ENCODE results near the gene POLA2.
A peak's percentile ranks its signal among the peaks of the same experiment; 100 is the strongest.

The POLA2 gene

GRCh38 chr11:65225279-65226102 lies 36.3 kb upstream of the POLA2 start:
- H3K4me2 ChIP-seq (ENCODE audit: low read length): peak overlapping the region; percentile 94
- peaks cover 0 to 3% of the 10 kb centered on the region in 2 experiments for H3K36me3 ChIP-seq (ENCODE audit: control insufficient read depth in 1 of 2, insufficient read depth in 2 of 2, low read length in 2 of 2)
- peak overlapping the region; percentile 79 for H3K14ac ChIP-seq (ENCODE audit: low read length)
- H3K9me3 ChIP-seq (ENCODE audit: insufficient read depth, low read depth, low read length): peaks cover 3% of the 10 kb centered on the region
- H3K4ac ChIP-seq (ENCODE audit: low read depth, low read length): peak overlapping the region; percentile 82
- H2BK5ac ChIP-seq (ENCODE audit: low read depth, low read length, poor library complexity): peak overlapping the region; percentile 5
- peak overlapping the region; percentile 33 for H4K91ac ChIP-seq (ENCODE audit: low read depth, low read length)
- H3K79me1 ChIP-seq (ENCODE audit: low read length): peaks cover 9% of the 10 kb centered on the region
- peak overlapping the region; percentile 89 for H4K12ac ChIP-seq (ENCODE audit: low read depth, low read length)
- H3K27me3 ChIP-seq (ENCODE audit: insufficient read depth, low read length): no peaks in the 10 kb centered on the region
- H3K18ac ChIP-seq (ENCODE audit: low read length): peak overlapping the region; percentile 4
- peak overlapping the region; percentile 81 for H2BK120ac ChIP-seq (ENCODE audit: insufficient read depth, low read length, poor library complexity)
- peak overlapping the region; percentile 28 for H2AFZ ChIP-seq (ENCODE audit: insufficient read depth, low read length, poor library complexity)
- H3K4me1 ChIP-seq (ENCODE audit: control insufficient read depth in 1 of 2, insufficient read depth in 2 of 2, low read length in 2 of 2): peaks cover 12 to 13% of the 10 kb centered on the region in 2 experiments
- H2BK12ac ChIP-seq (ENCODE audit: low read length): peak overlapping the region; percentile 39
- peak overlapping the region; percentile 97 for H4K8ac ChIP-seq (ENCODE audit: low read depth, low read length)
- H3K23ac ChIP-seq (ENCODE audit: low read length): no peak overlapping the region
- no peak overlapping the region for H3K9ac ChIP-seq (ENCODE audit: low read length)
- H2AK5ac ChIP-seq (ENCODE audit: low read length): peak overlapping the region; percentile 3
- H3K4me3 ChIP-seq (ENCODE audit: low read depth, low read length): peak overlapping the region; percentile 58
- no CpG with 5 or more reads among the region's 42 CpGs for WGBS (ENCODE audit: extremely low coverage, insufficient coverage, insufficient read length)
- H3K79me2 ChIP-seq (ENCODE audit: control insufficient read depth, insufficient read depth, low read length, poor library complexity): peaks cover 2% of the 10 kb centered on the region
- H3K27ac ChIP-seq (ENCODE audit: low read depth, low read length): peak overlapping the region; percentile 30
- peak; percentile 51 to 66 for DNase-seq

GRCh38 chr11:65226103-65226442 lies 35.7 kb upstream of the POLA2 start:
- Histone ChIP-seq H3K9me3 (ENCODE audit: insufficient read depth, low read depth, low read length) (peaks cover 2% of the 10 kb centered on the region), H3K23ac (ENCODE audit: low read length) (no peak overlapping the region), H3K18ac (ENCODE audit: low read length) (peak overlapping the region; percentile 32), H3K4ac (ENCODE audit: low read depth, low read length) (no peak overlapping the region), H2BK5ac (ENCODE audit: low read depth, low read length, poor library complexity) (peak overlapping the region; percentile 5), H3K36me3 (ENCODE audit: control insufficient read depth in 1 of 2, insufficient read depth in 2 of 2, low read length in 2 of 2) (peaks cover 0 to 3% of the 10 kb centered on the region in 2 experiments), H2BK12ac (ENCODE audit: low read length) (no peak overlapping the region), H4K8ac (ENCODE audit: low read depth, low read length) (peak overlapping the region; percentile 97), H2AFZ (ENCODE audit: insufficient read depth, low read length, poor library complexity) (peak overlapping the region; percentile 28), H3K9ac (ENCODE audit: low read length) (no peak overlapping the region), H3K27me3 (ENCODE audit: insufficient read depth, low read length) (no peaks in the 10 kb centered on the region), H2BK120ac (ENCODE audit: insufficient read depth, low read length, poor library complexity) (peak overlapping the region; percentile 81), H3K14ac (ENCODE audit: low read length) (no peak overlapping the region), H4K12ac (ENCODE audit: low read depth, low read length) (peak overlapping the region; percentile 32), H3K27ac (ENCODE audit: low read depth, low read length) (peak overlapping the region; percentile 30), H3K4me1 (ENCODE audit: control insufficient read depth in 1 of 2, insufficient read depth in 2 of 2, low read length in 2 of 2) (peaks cover 12 to 13% of the 10 kb centered on the region in 2 experiments), H2AK5ac (ENCODE audit: low read length) (no peak overlapping the region), H4K91ac (ENCODE audit: low read depth, low read length) (peak overlapping the region; percentile 33), H3K4me2 (ENCODE audit: low read length) (peak overlapping the region; percentile 94), H3K79me1 (ENCODE audit: low read length) (peaks cover 9% of the 10 kb centered on the region), H3K4me3 (ENCODE audit: low read depth, low read length) (no peak overlapping the region), H3K79me2 (ENCODE audit: control insufficient read depth, insufficient read depth, low read length, poor library complexity) (peaks cover 2% of the 10 kb centered on the region)
- no CpG with 5 or more reads among the region's 7 CpGs for WGBS (ENCODE audit: extremely low coverage, insufficient coverage, insufficient read length)
- no peak for DNase-seq

GRCh38 chr11:65227879-65228278 lies 33.9 kb upstream of the POLA2 start:
- H3K4me3 ChIP-seq (ENCODE audit: low read depth, low read length): no peak overlapping the region
- H3K4me2 ChIP-seq (ENCODE audit: low read length): no peak overlapping the region
- no peak overlapping the region for H2BK12ac ChIP-seq (ENCODE audit: low read length)
- H3K14ac ChIP-seq (ENCODE audit: low read length): no peak overlapping the region
- H3K27ac ChIP-seq (ENCODE audit: low read depth, low read length): no peak overlapping the region
- H3K18ac ChIP-seq (ENCODE audit: low read length): no peak overlapping the region
- H3K36me3 ChIP-seq (ENCODE audit: control insufficient read depth in 1 of 2, insufficient read depth in 2 of 2, low read length in 2 of 2): peaks cover 0 to 3% of the 10 kb centered on the region in 2 experiments
- no peak overlapping the region for H2AFZ ChIP-seq (ENCODE audit: insufficient read depth, low read length, poor library complexity)
- no peak overlapping the region for H3K4ac ChIP-seq (ENCODE audit: low read depth, low read length)
- H2AK5ac ChIP-seq (ENCODE audit: low read length): no peak overlapping the region
- no peak overlapping the region for H4K91ac ChIP-seq (ENCODE audit: low read depth, low read length)
- H4K12ac ChIP-seq (ENCODE audit: low read depth, low read length): no peak overlapping the region
- no peak overlapping the region for H4K8ac ChIP-seq (ENCODE audit: low read depth, low read length)
- peaks cover 12 to 13% of the 10 kb centered on the region in 2 experiments for H3K4me1 ChIP-seq (ENCODE audit: control insufficient read depth in 1 of 2, insufficient read depth in 2 of 2, low read length in 2 of 2)
- peaks cover 9% of the 10 kb centered on the region for H3K79me1 ChIP-seq (ENCODE audit: low read length)
- H2BK120ac ChIP-seq (ENCODE audit: insufficient read depth, low read length, poor library complexity): no peak overlapping the region
- H3K9ac ChIP-seq (ENCODE audit: low read length): no peak overlapping the region
- no peak overlapping the region for H2BK5ac ChIP-seq (ENCODE audit: low read depth, low read length, poor library complexity)
- no CpG with 5 or more reads among the region's 2 CpGs for WGBS (ENCODE audit: extremely low coverage, insufficient coverage, insufficient read length)
- peaks cover 2% of the 10 kb centered on the region for H3K9me3 ChIP-seq (ENCODE audit: insufficient read depth, low read depth, low read length)
- no peaks in the 10 kb centered on the region for H3K27me3 ChIP-seq (ENCODE audit: insufficient read depth, low read length)
- H3K79me2 ChIP-seq (ENCODE audit: control insufficient read depth, insufficient read depth, low read length, poor library complexity): peaks cover 2% of the 10 kb centered on the region
- no peak overlapping the region for H3K23ac ChIP-seq (ENCODE audit: low read length)
- DNase-seq: no peak

GRCh38 chr11:65236194-65237059 lies 25.3 kb upstream of the POLA2 start:
- no peak overlapping the region for H3K4me2 ChIP-seq (ENCODE audit: low read length)
- no peak overlapping the region for H3K18ac ChIP-seq (ENCODE audit: low read length)
- H3K36me3 ChIP-seq (ENCODE audit: control insufficient read depth in 1 of 2, insufficient read depth in 2 of 2, low read length in 2 of 2): peaks cover 0 to 1% of the 10 kb centered on the region in 2 experiments
- H2BK120ac ChIP-seq (ENCODE audit: insufficient read depth, low read length, poor library complexity): no peak overlapping the region
- H3K4me3 ChIP-seq (ENCODE audit: low read depth, low read length): no peak overlapping the region
- no peak overlapping the region for H3K14ac ChIP-seq (ENCODE audit: low read length)
- H4K12ac ChIP-seq (ENCODE audit: low read depth, low read length): no peak overlapping the region
- no peak overlapping the region for H4K8ac ChIP-seq (ENCODE audit: low read depth, low read length)
- no peaks in the 10 kb centered on the region for H3K79me2 ChIP-seq (ENCODE audit: control insufficient read depth, insufficient read depth, low read length, poor library complexity)
- peaks cover 2% of the 10 kb centered on the region for H3K9me3 ChIP-seq (ENCODE audit: insufficient read depth, low read depth, low read length)
- no peaks in the 10 kb centered on the region for H3K27me3 ChIP-seq (ENCODE audit: insufficient read depth, low read length)
- no peak overlapping the region for H3K4ac ChIP-seq (ENCODE audit: low read depth, low read length)
- H3K23ac ChIP-seq (ENCODE audit: low read length): no peak overlapping the region
- H2AFZ ChIP-seq (ENCODE audit: insufficient read depth, low read length, poor library complexity): no peak overlapping the region
- no peak overlapping the region for H3K9ac ChIP-seq (ENCODE audit: low read length)
- H2BK12ac ChIP-seq (ENCODE audit: low read length): no peak overlapping the region
- no CpG with 5 or more reads among the region's 23 CpGs for WGBS (ENCODE audit: extremely low coverage, insufficient coverage, insufficient read length)
- DNase-seq: no peak
- no peaks in the 10 kb centered on the region for H3K79me1 ChIP-seq (ENCODE audit: low read length)
- no peaks in the 10 kb centered on the region for H3K4me1 ChIP-seq (ENCODE audit: control insufficient read depth in 1 of 2, insufficient read depth in 2 of 2, low read length in 2 of 2)
- no peak overlapping the region for H2AK5ac ChIP-seq (ENCODE audit: low read length)
- no peak overlapping the region for H3K27ac ChIP-seq (ENCODE audit: low read depth, low read length)
- H2BK5ac ChIP-seq (ENCODE audit: low read depth, low read length, poor library complexity): no peak overlapping the region
- no peak overlapping the region for H4K91ac ChIP-seq (ENCODE audit: low read depth, low read length)
